Effector memory CD4-positive, alpha-beta T cell (primary cell): Measurements from ENCODE around the gene CYSLTR2.
"Not testable (repeated sequence)": the region's sequence is repeated elsewhere in the genome, so short reads cannot be mapped to it uniquely, and the experiment has no call there.

Experiments
- DNase-seq, 3 donors: peaks; one replicate each; pipeline ENCODE4 v3.0.0-alpha.2; 2020
- H3K27ac ChIP-seq: 2 replicates; pipeline ENCODE4 v1.7.0; 2013; ENCODE audit warnings: mild to moderate bottlenecking, low read length, moderate library complexity; ENCODE audit not compliant: insufficient read depth, poor library complexity, severe bottlenecking
- H3K27me3 ChIP-seq: replicated peaks from 2 replicates; pipeline ENCODE4 v1.7.0; 2013; ENCODE audit warnings: mild to moderate bottlenecking, low read length; ENCODE audit not compliant: insufficient read depth, control insufficient read depth, poor library complexity, severe bottlenecking
- H3K36me3 ChIP-seq: 2 replicates; pipeline ENCODE4 v1.7.0; 2013; ENCODE audit warnings: mild to moderate bottlenecking, low read length, moderate library complexity; ENCODE audit not compliant: control insufficient read depth, insufficient read depth
- H3K4me1 ChIP-seq: 2 replicates; pipeline ENCODE4 v1.7.0; 2013; ENCODE audit warnings: low read length, mild to moderate bottlenecking; ENCODE audit not compliant: control insufficient read depth, insufficient read depth, poor library complexity, severe bottlenecking
- H3K4me3 ChIP-seq: 2 replicates; pipeline ENCODE4 v1.7.0; 2013; ENCODE audit warnings: low read length, low read depth, mild to moderate bottlenecking; ENCODE audit not compliant: insufficient read depth, poor library complexity, severe bottlenecking
- H3K9me3 ChIP-seq: 2 replicates; pipeline ENCODE4 v1.7.0; 2013; ENCODE audit warnings: mild to moderate bottlenecking, low read length, moderate library complexity; ENCODE audit not compliant: control insufficient read depth

The CYSLTR2 gene

GRCh38 chr13:48656608-48657007 is 2.9 kb downstream of the CYSLTR2 start:
- no peaks in the 10 kb centered on the region for H3K36me3 ChIP-seq
- peaks cover 6% of the 10 kb centered on the region for H3K4me1 ChIP-seq
- DNase-seq = no peak
- H3K27ac ChIP-seq = no peak overlapping the region
- no peaks in the 10 kb centered on the region for H3K27me3 ChIP-seq
- no peak overlapping the region for H3K4me3 ChIP-seq
- no peaks in the 10 kb centered on the region for H3K9me3 ChIP-seq

GRCh38 chr13:48660361-48661076 is 6.8 kb downstream of the CYSLTR2 start:
- H3K4me1 ChIP-seq = no peaks in the 10 kb centered on the region

GRCh38 chr13:48661107-48661506 is 7.4 kb downstream of the CYSLTR2 start:
- Histone ChIP-seq H3K4me1 (no peaks in the 10 kb centered on the region), H3K36me3 (no peaks in the 10 kb centered on the region), H3K4me3 (no peak overlapping the region), H3K9me3 (no peaks in the 10 kb centered on the region), H3K27me3 (no peaks in the 10 kb centered on the region), H3K27ac (no peak overlapping the region)
- DNase-seq = no peak

More at GRCh38 chr13:48660361-48661076, 6.8 kb downstream of the CYSLTR2 start:
- Histone ChIP-seq H3K36me3 (no peaks in the 10 kb centered on the region), H3K27ac (no peak overlapping the region), H3K27me3 (no peaks in the 10 kb centered on the region), H3K4me3 (no peak overlapping the region), H3K9me3 (no peaks in the 10 kb centered on the region)
- no peak for DNase-seq

- H3K9me3 ChIP-seq = no peaks in the 10 kb centered on the region
- no peak for DNase-seq
- no peaks in the 10 kb centered on the region for H3K27me3 ChIP-seq
- no peaks in the 10 kb centered on the region for H3K4me1 ChIP-seq
- H3K27ac ChIP-seq = no peak overlapping the region
- no peaks in the 10 kb centered on the region for H3K36me3 ChIP-seq
- no peak overlapping the region for H3K4me3 ChIP-seq
Measured at GRCh38 chr13:48662226-48662625, 8.5 kb downstream of the CYSLTR2 start.

GRCh38 chr13:48667136-48667535 is 13.4 kb downstream of the CYSLTR2 start:
- H3K9me3 ChIP-seq = no peaks in the 10 kb centered on the region
- DNase-seq = no peak
- H3K27ac ChIP-seq = no peak overlapping the region

GRCh38 chr13:48671421-48671820 is 17.7 kb downstream of the CYSLTR2 start:
- not testable (repeated sequence) for H3K27me3 ChIP-seq, H3K36me3 ChIP-seq, H3K9me3 ChIP-seq, H3K4me1 ChIP-seq, H3K4me3 ChIP-seq, DNase-seq, H3K27ac ChIP-seq

More at GRCh38 chr13:48667136-48667535, 13.4 kb downstream of the CYSLTR2 start:
- Histone ChIP-seq H3K27me3 (no peaks in the 10 kb centered on the region), H3K4me3 (no peak overlapping the region), H3K4me1 (no peaks in the 10 kb centered on the region), H3K36me3 (no peaks in the 10 kb centered on the region)

GRCh38 chr13:48675247-48675646 is 21.5 kb downstream of the CYSLTR2 start:
- Histone ChIP-seq H3K4me3 (no peak overlapping the region), H3K4me1 (no peaks in the 10 kb centered on the region), H3K36me3 (no peaks in the 10 kb centered on the region), H3K27ac (no peak overlapping the region), H3K9me3 (no peaks in the 10 kb centered on the region), H3K27me3 (no peaks in the 10 kb centered on the region)
- no peak for DNase-seq

- no peaks in the 10 kb centered on the region for H3K4me1 ChIP-seq
- H3K36me3 ChIP-seq = no peaks in the 10 kb centered on the region
- H3K27ac ChIP-seq = no peak overlapping the region
- no peaks in the 10 kb centered on the region for H3K9me3 ChIP-seq
- no peak overlapping the region for H3K4me3 ChIP-seq
- DNase-seq = no peak
- no peaks in the 10 kb centered on the region for H3K27me3 ChIP-seq
Measured at GRCh38 chr13:48678316-48678715, 24.6 kb downstream of the CYSLTR2 start.

- H3K27me3 ChIP-seq = no peaks in the 10 kb centered on the region
- no peak overlapping the region for H3K27ac ChIP-seq
Measured at GRCh38 chr13:48679941-48680680, 26.4 kb downstream of the CYSLTR2 start.

GRCh38 chr13:48680756-48681392 is 27.1 kb downstream of the CYSLTR2 start:
- Histone ChIP-seq H3K27ac (no peak overlapping the region), H3K27me3 (no peaks in the 10 kb centered on the region), H3K9me3 (no peaks in the 10 kb centered on the region), H3K4me3 (no peak overlapping the region), H3K4me1 (no peaks in the 10 kb centered on the region), H3K36me3 (no peaks in the 10 kb centered on the region)
- no peak for DNase-seq

More at GRCh38 chr13:48679941-48680680, 26.4 kb downstream of the CYSLTR2 start:
- no peak for DNase-seq
- H3K4me1 ChIP-seq = no peaks in the 10 kb centered on the region
- no peaks in the 10 kb centered on the region for H3K36me3 ChIP-seq
- no peak overlapping the region for H3K4me3 ChIP-seq
- no peaks in the 10 kb centered on the region for H3K9me3 ChIP-seq
